Keratinocyte (primary cell): ENCODE data around the gene TMEM126A.

Experiments
- EZH2 ChIP-seq: IDR thresholded peaks from one replicate; pipeline ENCODE4 v1.6.1; 2012; ENCODE audit warnings: inconsistent platforms, mild to moderate bottlenecking, low read length, moderate library complexity
- TF ChIP-seq, protein P1 (sequence below), 3 experiments: IDR thresholded peaks in 1 of 3; conservative IDR thresholded peaks in 1 of 3; optimal IDR thresholded peaks in 1 of 3; 2 replicates in 2 of 3; 3 replicates in 1 of 3; pipeline versions ENCODE3 to v1.5.1; 2011; ENCODE audit warnings: low read length in 3 of 3, mild to moderate bottlenecking in 3 of 3, moderate library complexity in 2 of 3, control low read depth in 1 of 3, inconsistent platforms in 1 of 3; ENCODE audit not compliant: insufficient read depth in 2 of 3; ENCODE audit errors: extremely low read depth in 1 of 3

DNA sequence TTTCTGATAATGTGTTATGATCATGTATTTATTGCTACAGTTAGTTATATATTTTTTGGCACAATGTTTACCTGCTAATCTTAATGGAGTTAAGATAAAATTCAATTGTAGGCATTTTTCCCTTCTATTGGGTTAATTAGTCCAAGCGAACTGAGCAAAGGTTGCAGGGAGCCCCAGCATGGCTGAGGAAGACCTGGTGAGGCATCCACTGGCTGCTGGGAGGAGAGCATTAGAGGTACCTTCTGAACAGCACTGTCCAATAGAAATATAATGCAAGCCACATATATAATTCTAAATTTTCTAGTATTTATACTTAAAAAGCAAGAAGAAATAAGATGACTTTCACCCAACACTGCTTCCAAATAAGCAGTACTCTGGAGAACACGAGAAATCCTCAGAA lies 689 bp upstream of the TMEM126A start:
- TF ChIP-seq, protein P1, sequence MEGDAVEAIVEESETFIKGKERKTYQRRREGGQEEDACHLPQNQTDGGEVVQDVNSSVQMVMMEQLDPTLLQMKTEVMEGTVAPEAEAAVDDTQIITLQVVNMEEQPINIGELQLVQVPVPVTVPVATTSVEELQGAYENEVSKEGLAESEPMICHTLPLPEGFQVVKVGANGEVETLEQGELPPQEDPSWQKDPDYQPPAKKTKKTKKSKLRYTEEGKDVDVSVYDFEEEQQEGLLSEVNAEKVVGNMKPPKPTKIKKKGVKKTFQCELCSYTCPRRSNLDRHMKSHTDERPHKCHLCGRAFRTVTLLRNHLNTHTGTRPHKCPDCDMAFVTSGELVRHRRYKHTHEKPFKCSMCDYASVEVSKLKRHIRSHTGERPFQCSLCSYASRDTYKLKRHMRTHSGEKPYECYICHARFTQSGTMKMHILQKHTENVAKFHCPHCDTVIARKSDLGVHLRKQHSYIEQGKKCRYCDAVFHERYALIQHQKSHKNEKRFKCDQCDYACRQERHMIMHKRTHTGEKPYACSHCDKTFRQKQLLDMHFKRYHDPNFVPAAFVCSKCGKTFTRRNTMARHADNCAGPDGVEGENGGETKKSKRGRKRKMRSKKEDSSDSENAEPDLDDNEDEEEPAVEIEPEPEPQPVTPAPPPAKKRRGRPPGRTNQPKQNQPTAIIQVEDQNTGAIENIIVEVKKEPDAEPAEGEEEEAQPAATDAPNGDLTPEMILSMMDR (optimal IDR thresholded peaks at IDR 0.05 in 1 of 3, IDR thresholded peaks at IDR 0.05 in 1 of 3, conservative IDR thresholded peaks at IDR 0.05 in 1 of 3; ENCODE audit: extremely low read depth in 1 of 3, insufficient read depth in 2 of 3, low read length in 3 of 3) = no peak
- TF ChIP-seq EZH2 = no peak
